ENCODE data around the gene RAPGEF5. TPM values are rescaled to one million over a fixed set of nuclear protein-coding genes. Genes with fewer than 3 reads are reported as not detected.

RAPGEF5 gene
- polyA plus RNA-seq, 1 donor (not counting 4 experiments of a cell fraction or from before 2014, with no cell fraction given), result 2.1 TPM

DNA sequence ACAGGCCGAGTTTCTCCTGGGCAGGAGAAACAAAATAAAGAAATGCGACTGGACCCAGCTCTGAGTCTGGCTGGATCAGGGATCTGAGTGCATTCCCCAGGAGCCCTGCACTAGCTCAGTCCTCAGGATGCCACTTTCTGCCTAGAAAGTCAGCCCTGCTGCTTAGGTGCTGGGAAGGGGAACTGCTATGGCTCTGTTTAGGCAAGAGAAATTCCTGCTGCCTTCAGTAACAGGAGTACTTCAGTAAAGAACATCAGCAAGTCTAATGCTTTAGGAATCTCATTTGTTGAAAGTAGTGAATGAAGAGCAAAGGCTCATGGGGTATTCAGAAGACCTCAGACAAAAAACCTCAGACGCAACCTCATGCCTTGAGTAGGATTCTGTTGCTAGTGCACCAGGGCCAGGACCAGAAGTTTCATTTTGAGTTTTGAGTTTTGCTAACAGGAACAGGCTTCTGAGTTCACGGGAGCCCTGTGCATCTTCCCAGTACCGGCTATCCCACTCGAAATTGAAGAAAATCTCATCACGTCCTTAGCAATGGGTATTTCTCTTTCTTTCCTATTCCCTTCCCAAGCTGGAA, 240.4 kb downstream of the RAPGEF5 start:
- Histone ChIP-seq H2AFZ (ENCODE audit: control insufficient read depth, low read length) (no peak overlapping the region), H3K27ac (ENCODE audit: control insufficient read depth, insufficient read depth, low read length) (no peak overlapping the region), H3K27me3 (ENCODE audit: control insufficient read depth, extremely low read depth, insufficient read depth, low read length) (no peaks in the 10 kb centered on the region), H3K4me1 (ENCODE audit: control insufficient read depth, extremely low read depth, insufficient read depth, low read length) (no peaks in the 10 kb centered on the region), H3K9ac (ENCODE audit: control insufficient read depth, extremely low read depth, insufficient read depth, low read length) (no peak overlapping the region), H3K36me3 (ENCODE audit: control insufficient read depth in 2 of 2, extremely low read depth in 1 of 2, insufficient read depth in 2 of 2, low read length in 2 of 2) (no peaks in the 10 kb centered on the region), H3K9me1 (ENCODE audit: control insufficient read depth, extremely low read depth, insufficient read depth, low read length) (no peaks in the 10 kb centered on the region), H3K4me2 (ENCODE audit: control insufficient read depth, extremely low read depth, insufficient read depth, low read depth, low read length) (no peak overlapping the region), H4K20me1 (ENCODE audit: control insufficient read depth, extremely low read depth, insufficient read depth, low read length) (no peaks in the 10 kb centered on the region), H3K9me3 (ENCODE audit: control insufficient read depth, low read depth, low read length) (no peaks in the 10 kb centered on the region), H3K79me2 (ENCODE audit: control insufficient read depth, insufficient read depth, low read length) (no peaks in the 10 kb centered on the region), H3K4me3 (ENCODE audit: control insufficient read depth in 2 of 3, extremely low read depth in 1 of 3, insufficient read depth in 2 of 3, low read depth in 1 of 3, low read length in 3 of 3) (no peak overlapping the region)
- FAIRE-seq (no peak), DNase-seq (ENCODE audit: low read depth, low spot score) (no peak)
- dilution Hi-C loops (cut with MboI; ENCODE audit: extremely low pct_ligation_motif_present, low sequenced_read_pairs), result no loop called here
- no peak for TF ChIP-seq EZH2 (IDR thresholded peaks at IDR 0.05; ENCODE audit: low read length)
- TF ChIP-seq, protein P1, sequence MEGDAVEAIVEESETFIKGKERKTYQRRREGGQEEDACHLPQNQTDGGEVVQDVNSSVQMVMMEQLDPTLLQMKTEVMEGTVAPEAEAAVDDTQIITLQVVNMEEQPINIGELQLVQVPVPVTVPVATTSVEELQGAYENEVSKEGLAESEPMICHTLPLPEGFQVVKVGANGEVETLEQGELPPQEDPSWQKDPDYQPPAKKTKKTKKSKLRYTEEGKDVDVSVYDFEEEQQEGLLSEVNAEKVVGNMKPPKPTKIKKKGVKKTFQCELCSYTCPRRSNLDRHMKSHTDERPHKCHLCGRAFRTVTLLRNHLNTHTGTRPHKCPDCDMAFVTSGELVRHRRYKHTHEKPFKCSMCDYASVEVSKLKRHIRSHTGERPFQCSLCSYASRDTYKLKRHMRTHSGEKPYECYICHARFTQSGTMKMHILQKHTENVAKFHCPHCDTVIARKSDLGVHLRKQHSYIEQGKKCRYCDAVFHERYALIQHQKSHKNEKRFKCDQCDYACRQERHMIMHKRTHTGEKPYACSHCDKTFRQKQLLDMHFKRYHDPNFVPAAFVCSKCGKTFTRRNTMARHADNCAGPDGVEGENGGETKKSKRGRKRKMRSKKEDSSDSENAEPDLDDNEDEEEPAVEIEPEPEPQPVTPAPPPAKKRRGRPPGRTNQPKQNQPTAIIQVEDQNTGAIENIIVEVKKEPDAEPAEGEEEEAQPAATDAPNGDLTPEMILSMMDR (optimal IDR thresholded peaks at IDR 0.05 in 1 of 3, IDR thresholded peaks at IDR 0.05 in 1 of 3, conservative IDR thresholded peaks at IDR 0.05 in 1 of 3; ENCODE audit: extremely low read depth in 1 of 3, insufficient read depth in 2 of 3, low read length in 3 of 3), result no peak

DNA sequence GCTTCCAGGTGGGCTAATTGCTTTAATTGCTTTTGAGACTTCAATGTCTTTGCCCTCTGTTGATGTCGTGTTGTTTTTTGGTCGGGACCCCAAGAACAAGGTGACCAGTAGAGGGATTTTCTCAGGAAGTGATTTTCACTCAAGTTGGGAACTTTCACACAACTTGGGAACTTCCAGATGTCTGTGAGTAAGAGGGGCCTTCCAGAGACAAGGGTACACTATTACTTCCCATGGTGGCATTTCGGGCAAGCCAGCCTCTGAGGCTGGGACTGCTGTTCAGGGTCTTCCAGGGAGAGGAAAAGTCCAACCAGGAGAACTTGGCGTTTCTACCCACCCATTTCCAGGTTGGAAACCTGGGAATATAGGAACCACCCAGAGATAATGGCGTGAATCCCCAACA, 241.3 kb downstream of the RAPGEF5 start:
- no peaks in the 10 kb centered on the region for H3K4me1 ChIP-seq (ENCODE audit: control insufficient read depth, extremely low read depth, insufficient read depth, low read length)
- no peak overlapping the region for H3K9ac ChIP-seq (ENCODE audit: control insufficient read depth, extremely low read depth, insufficient read depth, low read length)
- H3K9me1 ChIP-seq (ENCODE audit: control insufficient read depth, extremely low read depth, insufficient read depth, low read length), result no peaks in the 10 kb centered on the region
- H3K36me3 ChIP-seq (ENCODE audit: control insufficient read depth in 2 of 2, extremely low read depth in 1 of 2, insufficient read depth in 2 of 2, low read length in 2 of 2), result no peaks in the 10 kb centered on the region
- FAIRE-seq, result no peak
- dilution Hi-C loops (cut with MboI; ENCODE audit: extremely low pct_ligation_motif_present, low sequenced_read_pairs), result no loop called here
- H3K27ac ChIP-seq (ENCODE audit: control insufficient read depth, insufficient read depth, low read length), result no peak overlapping the region
- DNase-seq (ENCODE audit: low read depth, low spot score), result no peak
- no peaks in the 10 kb centered on the region for H3K27me3 ChIP-seq (ENCODE audit: control insufficient read depth, extremely low read depth, insufficient read depth, low read length)
- TF ChIP-seq, protein P1 (optimal IDR thresholded peaks at IDR 0.05 in 1 of 3, IDR thresholded peaks at IDR 0.05 in 1 of 3, conservative IDR thresholded peaks at IDR 0.05 in 1 of 3; ENCODE audit: extremely low read depth in 1 of 3, insufficient read depth in 2 of 3, low read length in 3 of 3), result no peak
- TF ChIP-seq EZH2 (IDR thresholded peaks at IDR 0.05; ENCODE audit: low read length), result no peak
- H3K9me3 ChIP-seq (ENCODE audit: control insufficient read depth, low read depth, low read length), result no peaks in the 10 kb centered on the region
- H4K20me1 ChIP-seq (ENCODE audit: control insufficient read depth, extremely low read depth, insufficient read depth, low read length), result no peaks in the 10 kb centered on the region
- H3K79me2 ChIP-seq (ENCODE audit: control insufficient read depth, insufficient read depth, low read length), result no peaks in the 10 kb centered on the region
- no peak overlapping the region for H3K4me2 ChIP-seq (ENCODE audit: control insufficient read depth, extremely low read depth, insufficient read depth, low read depth, low read length)
- H3K4me3 ChIP-seq (ENCODE audit: control insufficient read depth in 2 of 3, extremely low read depth in 1 of 3, insufficient read depth in 2 of 3, low read depth in 1 of 3, low read length in 3 of 3), result no peak overlapping the region
- H2AFZ ChIP-seq (ENCODE audit: control insufficient read depth, low read length), result no peak overlapping the region

Measured in keratinocyte (primary cell).